HG03139 (cell line): ENCODE results near the gene ANP32A.

Source experiments
- ATAC-seq: cut with Tn5 transposase; IDR thresholded peaks from one replicate; pipeline ENCODE4 v1.9.1; 2021; ENCODE audit not compliant: unreplicated experiment

Gene ANP32A

DNA sequence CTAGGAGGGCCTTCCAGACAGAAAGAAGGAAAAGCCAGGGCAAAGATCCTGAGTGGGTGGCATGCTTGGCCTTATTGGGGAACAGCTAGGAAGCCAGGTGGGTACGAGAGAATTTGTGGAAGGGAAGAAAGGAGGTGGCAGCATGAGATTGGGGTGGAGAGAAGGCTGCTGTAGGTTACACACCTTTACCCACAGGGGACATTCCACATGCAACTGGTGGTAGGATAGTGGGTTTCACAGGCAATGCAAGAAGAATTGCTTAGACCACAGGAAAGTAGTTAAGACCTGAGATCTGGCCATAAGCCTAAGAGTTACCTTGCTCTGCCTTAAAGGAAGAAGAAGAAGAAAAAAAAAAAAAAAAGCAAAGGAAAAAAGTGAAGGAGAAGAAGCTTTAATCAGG is 19.8 kb downstream of the ANP32A start:
- no peak for ATAC-seq

DNA sequence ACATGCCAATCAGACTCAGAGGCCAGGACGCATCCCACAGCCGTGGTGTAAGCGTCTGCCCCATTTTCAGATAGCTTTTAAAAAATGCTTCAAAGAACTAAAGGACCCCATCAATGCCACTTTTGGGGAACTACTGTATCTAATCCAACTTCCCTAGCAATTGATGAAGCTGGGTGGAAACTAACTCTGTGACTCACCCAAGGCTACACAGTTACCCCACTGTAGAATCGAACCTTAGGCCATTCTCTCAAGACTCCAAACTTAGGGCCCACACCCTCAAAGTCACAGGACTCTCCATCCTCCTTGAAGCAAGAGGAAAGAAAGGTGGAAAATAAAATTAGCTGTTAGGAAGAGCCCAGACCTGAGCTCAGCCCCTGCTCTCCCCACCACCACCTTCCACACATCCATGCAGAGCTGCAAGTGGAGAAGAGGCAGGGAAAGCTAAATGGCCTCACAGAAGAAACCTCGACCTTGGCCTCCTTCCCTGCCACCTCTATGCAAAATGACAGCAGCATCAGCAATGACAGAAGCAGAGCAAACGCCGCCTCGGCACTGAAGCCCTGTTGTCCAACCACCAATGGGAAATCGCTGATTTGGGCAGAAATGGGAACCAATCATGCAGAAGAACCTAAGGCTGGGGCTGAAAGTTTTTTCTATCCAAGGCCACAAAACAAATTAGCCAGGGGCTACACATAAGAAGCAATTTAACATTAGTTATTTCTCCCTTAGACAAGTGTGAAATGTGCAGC is 22.2 kb downstream of the ANP32A start:
- ATAC-seq = no peak

DNA sequence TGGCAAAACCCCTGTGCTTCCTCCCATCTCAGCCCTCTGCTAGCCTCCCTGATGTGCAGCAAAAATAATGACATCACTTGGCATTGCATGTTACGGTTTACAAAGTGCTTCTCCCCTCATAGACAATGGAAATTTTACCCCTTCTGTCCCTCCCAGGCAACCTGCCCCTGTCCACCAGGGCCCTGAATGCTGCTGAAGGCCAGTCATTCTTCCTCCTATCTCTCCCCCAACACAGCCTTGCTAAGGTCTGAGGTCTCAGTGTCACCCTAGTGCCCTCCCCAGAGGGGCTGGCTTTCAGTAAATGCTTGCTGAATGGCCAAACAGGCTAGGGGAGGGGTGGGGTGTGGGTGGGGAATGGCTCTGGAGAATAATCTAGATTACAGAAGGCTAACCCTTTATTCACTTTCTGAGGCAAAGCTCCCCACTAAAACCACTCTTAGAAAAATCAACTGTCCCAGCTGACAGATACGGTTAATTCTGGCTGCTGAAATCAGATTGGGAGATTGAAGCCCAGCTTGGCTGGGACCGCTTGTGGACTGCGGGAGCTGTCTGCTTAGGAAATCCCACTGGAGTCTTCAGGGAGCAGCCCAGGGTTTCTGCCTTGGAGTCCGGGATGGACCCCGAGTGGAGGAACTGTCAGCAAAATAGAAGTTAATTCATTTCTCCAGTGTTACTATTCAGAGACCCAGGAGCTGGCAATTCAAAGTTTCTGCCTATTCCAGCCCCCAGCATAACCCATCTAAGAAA is 22.9 kb downstream of the ANP32A start:
- no peak for ATAC-seq

DNA sequence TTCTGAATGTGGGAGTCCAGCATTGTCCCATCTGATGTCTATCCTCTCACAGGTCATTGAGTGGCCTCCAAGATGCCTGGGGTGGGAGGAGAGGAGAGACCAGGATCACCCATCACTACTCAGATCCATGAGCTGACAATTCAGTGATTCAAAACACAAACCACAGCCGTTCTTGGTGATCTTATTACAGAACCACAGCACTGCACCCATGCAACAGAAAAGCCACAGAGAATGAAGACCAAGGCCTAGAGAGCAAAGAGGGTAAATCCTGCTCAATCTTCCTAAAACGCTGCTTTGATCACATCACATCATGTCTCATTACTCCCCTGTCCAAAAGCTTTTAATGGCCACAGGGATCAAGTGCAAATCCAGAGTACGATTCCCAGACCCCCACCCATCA is 23.5 kb downstream of the ANP32A start:
- no peak for ATAC-seq

DNA sequence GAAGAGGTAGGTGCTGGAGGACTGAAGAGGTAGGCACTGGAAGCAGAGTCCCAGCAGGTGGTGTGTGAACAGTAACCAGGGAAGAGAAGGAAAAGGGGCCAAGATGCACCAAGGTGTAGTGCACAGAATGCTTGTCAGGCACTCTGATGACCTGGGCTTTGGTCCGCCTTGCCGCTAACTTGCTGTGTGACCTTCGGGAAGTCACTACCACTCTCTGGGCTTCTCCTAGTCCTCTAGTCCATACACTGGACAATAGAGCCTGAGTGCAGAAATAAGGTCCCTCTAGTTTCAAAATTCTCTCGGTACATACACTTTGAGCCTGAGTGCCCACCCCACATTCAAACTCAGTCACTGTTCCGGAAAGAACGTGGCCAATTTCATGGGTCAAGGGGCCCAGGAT is 24.1 kb downstream of the ANP32A start:
- no peak for ATAC-seq

DNA sequence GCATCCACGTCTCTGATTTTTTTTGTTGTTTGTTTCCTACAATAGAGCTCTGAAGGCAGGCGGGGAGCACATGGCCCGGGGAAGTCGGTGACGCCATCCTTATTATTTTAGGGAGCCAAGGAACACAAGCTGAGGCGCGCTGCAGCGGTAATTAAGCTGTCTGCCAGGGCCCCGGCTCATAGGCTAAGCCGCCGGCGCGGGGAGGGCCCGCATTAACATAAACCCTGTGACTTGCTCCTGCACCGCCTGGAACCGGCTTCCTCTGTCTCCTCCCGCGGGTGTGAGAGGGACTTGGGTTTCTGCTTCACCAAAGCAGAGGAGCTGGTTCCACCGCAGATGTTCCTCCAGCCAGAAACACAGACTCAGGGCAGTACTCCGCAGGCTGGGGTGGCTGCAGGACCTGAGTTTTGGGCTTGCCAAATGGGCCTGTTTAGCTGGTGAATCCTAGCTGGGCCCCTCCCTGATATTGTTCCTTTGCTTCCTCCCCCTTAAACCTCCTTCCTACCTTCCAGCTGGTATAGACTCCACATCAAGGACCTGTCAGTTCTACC is 25.3 kb downstream of the ANP32A start:
- ATAC-seq = peak; percentile 50

DNA sequence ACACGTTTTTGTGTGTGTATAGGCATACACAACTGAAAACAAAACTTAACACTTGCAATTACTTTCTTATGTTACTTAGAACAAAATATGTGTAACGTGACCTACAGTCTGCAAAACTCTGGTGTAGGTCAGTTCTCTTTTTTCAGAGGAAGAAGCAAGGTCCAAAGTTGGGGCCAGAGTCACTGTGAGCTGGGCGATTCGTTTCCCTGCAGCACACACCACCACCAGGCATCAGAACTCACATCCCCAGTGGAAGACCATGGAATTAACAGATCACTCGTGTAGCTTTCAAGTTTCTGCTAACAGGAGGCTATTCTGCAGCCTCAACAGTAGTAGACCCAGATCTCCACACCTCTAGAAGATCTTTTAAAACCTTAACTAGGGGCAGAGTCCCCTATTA is 25.8 kb downstream of the ANP32A start:
- ATAC-seq = no peak

DNA sequence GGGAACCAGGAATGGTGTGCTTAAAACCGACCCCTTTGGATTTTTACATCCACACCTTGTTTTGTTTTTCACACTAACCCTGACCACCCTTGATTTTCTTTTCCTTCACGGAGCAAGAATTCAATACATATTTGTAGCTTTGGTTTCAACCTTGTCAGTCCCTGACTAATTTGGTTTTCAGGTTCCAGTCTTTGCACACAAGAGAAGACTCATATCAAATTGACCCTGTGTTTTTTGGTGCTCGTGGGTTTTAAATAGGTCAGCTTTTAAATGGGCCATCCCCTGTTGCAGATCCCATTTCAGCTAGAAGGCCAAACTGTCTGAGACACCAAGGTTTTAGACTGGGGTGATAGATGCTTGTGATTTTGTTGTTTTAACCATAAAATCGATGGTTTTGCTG is 26.4 kb downstream of the ANP32A start:
- no peak for ATAC-seq

DNA sequence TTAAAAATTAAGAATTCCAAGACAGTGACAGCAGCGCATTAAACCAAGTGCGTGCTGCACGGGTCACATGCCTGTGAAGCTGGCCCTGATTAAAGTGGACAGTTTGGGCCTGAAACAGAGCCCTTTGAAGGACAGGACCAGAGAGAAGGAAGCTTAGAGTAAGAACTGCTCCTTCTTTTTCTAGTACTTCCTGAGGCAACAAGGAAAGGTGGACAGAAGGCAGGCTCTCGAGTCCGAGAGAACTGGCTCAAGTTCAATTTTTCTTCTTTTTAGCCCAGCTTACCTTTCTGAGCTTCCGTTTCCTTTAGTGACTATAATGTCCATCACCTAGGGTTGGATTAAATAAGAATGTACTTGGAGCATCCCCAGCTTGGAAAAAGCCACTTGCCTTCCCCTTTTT is 26.9 kb downstream of the ANP32A start:
- no peak for ATAC-seq

DNA sequence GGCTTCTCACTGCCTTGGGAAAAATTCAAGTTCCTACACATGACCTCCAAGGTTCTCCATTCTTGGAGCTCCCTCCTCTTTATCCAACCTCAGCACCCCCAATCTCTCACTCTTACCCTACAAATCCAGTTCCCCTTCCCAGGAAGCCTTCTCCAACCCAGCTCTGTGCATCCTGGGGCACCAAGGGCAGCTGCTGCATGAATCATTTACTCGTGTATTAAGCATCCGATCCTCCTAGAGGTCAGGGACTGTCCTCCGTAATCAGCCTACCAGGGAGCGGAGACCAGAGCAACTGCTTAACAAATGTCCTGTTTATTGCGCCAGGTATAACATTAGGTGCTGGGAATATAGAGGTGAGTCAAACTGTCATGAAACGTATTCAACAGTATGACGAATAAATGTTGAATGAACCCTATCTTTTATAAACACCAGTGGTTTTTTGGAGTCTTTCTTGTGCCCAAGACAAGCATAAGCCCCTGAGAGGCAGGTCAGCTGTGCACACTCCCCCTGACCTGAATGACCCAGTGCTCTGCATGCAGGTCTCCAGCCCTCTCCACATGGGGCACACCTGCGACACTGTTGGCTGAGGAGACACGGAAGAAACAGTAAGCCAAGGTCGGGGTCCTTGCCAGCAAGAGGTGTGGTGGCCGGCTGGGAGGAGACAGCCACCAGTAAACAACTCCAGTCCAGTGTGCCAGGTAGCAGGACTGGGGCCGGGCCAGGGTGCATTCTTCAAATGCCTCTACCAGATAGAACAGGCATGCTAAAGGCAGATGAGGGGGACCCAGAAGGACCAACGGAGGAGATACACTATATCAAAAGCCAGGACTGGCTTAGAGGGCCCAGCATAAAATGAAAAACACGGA is 27.6 kb downstream of the ANP32A start:
- no peak for ATAC-seq

DNA sequence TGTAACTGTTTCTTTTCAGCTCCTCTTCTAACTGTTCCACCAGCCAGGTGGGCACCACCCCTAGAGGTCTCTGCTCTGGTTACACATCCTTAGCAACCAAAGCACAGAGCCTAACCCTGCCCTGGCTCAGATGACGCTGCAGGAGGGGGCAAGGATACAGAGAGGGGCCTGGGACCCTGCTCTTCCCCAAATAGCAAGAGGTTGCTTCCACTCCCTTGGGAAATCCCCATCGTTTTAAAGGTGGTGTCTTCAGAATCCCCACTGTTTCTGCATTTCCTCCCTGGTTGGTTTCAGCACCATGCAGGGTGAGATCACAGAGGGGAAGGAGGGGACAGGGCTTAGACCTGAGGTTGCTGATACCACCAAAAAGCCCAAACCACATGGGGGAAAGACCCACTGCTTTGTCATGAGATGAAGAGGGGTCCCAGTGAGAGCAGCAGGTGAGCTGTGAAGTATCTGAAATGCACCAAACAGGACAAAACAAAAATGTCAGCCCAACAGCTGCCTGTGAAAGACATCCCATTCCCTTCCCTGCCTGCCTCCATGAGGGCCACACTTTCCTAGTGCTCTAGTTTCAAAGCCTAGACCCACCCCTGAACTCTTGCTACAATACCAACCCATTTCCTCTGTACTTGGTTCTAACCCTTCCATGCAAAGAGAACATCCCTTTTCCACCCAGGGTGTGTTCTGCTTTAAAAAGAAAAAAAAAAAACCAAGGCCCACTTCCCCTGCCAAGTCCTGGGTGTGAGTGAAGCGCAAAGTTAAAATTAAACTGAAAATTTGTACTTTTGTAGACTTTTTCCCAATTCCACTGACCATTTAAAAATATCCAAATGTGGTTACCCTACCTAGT is 29.0 kb downstream of the ANP32A start:
- no peak for ATAC-seq

DNA sequence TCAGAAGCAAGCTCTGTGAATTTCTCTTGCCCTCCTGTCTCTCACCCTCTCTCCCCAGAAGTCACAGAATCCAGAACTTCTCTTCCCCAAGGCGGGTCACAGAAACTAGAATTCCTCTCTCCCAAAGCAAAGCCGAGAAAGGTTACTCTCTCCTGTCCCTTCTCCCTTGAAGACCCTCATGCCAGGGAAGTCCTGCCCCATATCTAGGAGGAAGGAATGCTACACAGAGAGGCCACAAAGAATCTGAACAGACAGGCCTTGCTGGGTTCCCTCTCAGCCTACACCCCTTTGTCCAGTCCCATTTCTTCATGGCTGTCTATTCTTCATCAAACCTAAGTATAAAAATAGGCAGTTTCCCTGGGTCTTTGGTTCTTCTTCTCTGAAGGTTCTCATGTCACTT is 29.8 kb downstream of the ANP32A start:
- no peak for ATAC-seq

DNA sequence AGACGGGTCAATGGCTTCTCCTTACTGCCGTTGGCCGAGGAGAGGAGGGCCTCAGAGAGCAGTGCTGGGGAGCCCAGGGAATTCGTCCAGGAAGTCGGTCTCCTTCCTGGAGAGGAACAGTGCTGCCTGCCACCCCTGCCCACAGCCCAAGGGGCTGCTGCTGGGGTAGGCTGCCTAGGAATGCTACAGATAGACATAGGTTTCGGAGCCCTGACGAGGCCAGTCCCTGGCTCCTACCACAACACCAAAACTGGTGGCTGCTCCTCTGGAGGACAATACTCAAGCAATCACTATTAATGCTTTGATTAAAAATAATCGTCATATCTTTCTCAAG is 30.5 kb downstream of the ANP32A start:
- no peak for ATAC-seq

DNA sequence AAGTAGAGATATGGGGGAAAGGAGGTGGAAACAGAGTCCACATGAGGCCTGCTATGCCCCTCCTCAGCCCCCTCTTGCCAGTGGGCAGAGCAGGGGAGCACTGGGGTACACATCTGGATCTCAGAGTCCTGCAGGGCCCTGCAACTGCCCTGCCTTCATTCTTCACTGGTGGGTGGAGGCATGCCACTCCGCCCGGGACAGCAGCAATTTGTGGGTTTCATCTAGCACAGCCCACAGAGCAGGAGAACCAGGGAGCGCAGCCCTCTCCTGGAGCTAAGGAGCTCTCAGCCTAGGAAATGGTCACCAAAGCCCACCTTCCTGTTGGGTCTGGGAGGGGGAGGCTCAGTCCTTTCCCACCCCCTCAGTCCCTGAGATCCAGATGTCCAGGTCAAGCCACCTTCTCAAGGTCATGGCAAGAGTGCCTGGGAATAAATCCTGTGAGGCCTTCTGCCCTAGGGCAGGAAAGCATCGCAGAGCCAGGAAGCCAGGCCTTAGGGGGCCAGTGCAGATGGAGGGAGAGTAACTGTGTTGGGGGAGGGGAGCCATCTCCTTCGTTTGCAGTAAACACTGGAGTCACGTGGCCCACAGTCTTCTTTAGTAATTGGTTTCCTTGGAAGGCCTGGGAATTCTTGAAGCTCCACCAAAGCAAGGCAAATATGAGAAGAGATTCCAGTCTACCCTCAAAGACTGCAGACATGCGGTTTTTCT is 31.0 kb downstream of the ANP32A start:
- no peak for ATAC-seq

DNA sequence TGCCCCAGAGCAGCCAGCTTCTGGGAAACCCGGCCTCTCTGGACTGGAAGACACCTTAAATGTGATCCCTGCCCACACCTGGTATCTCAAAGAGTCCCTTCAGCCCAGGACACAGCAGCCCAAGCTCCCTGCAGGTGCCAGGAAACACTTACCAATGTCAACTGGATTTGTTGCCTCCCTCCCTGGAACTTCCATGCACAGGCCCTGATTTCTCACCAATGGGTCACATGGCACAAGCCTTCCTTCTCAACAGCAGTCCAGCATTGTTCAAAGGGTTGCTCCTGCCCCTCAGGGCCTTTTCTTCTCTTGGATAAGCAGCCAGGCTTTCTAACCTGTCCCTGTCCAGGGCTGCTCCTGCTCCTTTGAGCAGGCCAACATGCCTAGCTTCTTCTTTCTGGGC is 31.6 kb downstream of the ANP32A start:
- no peak for ATAC-seq

DNA sequence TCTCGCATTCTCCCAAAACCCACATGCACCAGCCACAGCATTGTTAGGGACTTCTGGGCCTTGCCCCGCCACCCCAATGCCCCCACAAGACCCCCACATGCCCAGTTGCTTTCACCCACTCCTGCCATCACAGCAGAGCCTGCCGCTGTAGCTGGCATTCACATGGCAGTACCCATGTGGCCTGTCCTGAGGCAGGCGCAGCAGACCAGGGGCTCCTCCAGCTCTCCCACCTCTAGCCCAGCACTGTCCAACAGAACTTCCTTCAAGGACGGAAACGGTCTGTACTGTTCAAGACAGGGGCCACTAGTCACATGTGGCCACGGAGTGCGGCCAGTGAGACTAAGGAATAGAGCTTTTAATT is 32.5 kb downstream of the ANP32A start:
- ATAC-seq = no peak

DNA sequence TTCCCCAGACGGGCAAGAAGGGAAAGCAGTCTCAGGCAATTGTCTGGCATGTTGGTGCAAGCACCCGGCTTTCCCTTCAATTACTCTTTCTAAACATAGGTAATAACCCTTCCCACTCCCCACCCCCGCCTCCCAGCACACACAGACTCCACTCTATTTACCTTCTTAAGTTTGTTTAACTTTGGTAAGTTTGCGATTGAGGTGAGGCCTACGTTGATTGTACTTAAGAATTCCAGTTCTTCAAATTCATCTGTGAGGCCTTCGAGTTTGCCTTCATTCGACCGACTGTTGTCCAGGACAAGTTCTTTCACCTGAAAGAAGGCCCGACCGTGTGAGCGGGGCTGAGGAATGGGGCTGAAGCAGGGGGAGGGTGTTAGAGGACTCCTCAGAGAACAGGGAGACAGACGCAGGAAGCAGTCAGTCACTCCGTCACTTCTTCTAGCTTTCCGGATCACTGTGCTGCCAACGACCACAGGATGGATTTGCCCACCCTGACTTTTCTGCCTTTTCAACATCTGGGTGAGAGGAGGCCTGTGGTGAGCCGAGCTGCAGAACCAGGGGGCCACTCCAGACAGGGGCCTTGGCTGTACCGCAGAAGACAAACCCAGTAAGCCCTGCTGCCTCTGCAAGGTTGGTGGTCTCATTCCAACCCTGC is 33.0 kb downstream of the ANP32A start:
- no peak for ATAC-seq

DNA sequence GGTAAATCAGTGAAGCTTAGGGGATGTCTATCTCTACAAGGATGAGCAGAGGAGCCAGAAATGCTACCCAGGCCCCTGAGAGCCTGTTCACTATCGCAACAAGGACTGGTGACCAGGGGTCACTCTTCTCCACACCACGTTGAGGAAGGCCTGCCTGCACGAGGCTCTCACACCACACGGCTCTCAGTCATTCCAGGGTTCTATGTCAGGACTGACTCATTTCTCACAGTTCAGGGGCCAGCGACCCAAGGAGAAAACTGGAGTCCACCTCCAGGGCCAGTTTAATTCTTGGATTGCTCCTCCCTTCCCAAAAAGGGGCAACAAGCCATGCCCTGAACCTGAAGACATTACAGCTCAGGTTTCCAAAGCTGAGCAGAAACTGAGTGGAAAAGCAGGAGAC is 33.9 kb downstream of the ANP32A start:
- no peak for ATAC-seq

DNA sequence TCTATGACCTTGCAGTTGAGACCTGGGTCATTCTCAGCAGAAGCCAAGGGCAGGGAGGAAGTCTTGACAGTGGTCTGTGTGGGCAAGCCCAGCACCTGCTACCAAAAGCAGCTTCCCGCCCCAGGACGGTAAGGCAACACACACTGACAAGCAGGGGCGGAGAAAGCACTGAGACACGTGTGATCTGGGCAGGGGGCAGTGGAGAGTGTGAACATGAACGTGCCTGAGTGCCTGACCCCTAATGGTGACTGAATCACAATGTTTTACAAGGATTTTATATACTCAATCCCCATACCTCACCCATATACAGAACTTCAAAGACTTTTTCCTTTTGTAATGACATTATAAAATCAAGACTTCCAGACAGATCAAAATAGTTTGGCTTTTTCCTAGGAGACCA is 35.2 kb downstream of the ANP32A start:
- no peak for ATAC-seq

DNA sequence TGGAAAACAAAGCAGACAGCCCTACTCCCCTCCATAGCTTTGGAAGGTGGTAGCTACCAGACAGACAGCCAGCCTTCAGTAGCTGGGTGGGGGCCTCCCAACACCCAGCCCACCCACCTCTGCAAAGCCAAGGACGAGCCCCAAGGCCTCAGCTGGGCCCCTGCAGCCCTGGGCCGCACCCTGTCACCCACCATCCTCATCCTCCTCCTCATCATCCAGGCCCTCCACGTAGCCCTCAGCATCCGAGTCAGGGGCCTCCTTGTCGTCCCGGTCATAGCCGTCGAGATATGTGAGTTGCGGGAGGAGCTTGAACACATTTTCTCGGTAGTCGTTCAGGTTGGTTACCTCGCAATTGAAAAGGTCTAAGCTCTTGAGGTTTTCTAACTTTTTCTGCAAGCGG is 36.5 kb downstream of the ANP32A start:
- ATAC-seq = no peak
